Measurements from ENCODE around the gene KRT77. TPM values are rescaled to one million over a fixed set of nuclear protein-coding genes. Genes with fewer than 3 reads are reported as not detected.

KRT77 gene
- total and polyA plus RNA-seq, 2 experiments from 2014 or later, result not detected

DNA sequence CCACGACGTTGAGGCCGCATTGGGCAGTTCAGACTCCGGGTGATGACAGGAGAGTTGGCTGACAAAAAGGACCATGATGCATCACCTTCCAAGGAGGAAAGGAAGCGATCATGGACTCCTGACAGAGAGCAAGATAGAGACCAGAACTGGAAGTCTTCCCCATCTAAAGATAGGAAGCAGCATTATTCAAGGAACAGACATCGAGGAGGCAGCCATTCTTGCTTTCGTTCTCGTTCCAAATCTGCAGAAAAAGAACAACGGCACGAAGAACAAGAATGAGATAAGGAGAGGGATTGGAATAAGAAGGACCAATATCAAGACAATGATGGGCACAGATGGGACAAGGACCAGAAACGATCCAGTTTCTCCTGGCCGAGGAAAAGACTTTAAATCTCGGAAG is 27.1 kb upstream of the KRT77 start:
- TF ChIP-seq EZH2 (IDR thresholded peaks at IDR 0.05; ENCODE audit: low read depth, unreplicated experiment) (no peak), CREB1 (CRISPR knock-in tag; IDR thresholded peaks at IDR 0.05; ENCODE audit: low read depth) (no peak), EZH2phosphoT487 (IDR thresholded peaks at IDR 0.05; ENCODE audit: unreplicated experiment) (no peak), STAT1 (IDR thresholded peaks at IDR 0.05; ENCODE audit: unreplicated experiment) (no peak), JUNB (IDR thresholded peaks at IDR 0.05; ENCODE audit: unreplicated experiment) (no peak), ZNF114 (CRISPR knock-in tag; IDR thresholded peaks at IDR 0.05) (no peak), POLR2AphosphoS5 (IDR thresholded peaks at IDR 0.05; ENCODE audit: low read depth) (no peak), NANOG (IDR thresholded peaks at IDR 0.05; ENCODE audit: borderline replicate concordance) (no peak), ZNF331 (CRISPR knock-in tag; IDR thresholded peaks at IDR 0.05; ENCODE audit: low read depth) (no peak)
- TF ChIP-seq, protein P1, sequence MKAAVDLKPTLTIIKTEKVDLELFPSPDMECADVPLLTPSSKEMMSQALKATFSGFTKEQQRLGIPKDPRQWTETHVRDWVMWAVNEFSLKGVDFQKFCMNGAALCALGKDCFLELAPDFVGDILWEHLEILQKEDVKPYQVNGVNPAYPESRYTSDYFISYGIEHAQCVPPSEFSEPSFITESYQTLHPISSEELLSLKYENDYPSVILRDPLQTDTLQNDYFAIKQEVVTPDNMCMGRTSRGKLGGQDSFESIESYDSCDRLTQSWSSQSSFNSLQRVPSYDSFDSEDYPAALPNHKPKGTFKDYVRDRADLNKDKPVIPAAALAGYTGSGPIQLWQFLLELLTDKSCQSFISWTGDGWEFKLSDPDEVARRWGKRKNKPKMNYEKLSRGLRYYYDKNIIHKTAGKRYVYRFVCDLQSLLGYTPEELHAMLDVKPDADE (IDR thresholded peaks at IDR 0.05), result no peak
- TF ChIP-seq, protein P2, sequence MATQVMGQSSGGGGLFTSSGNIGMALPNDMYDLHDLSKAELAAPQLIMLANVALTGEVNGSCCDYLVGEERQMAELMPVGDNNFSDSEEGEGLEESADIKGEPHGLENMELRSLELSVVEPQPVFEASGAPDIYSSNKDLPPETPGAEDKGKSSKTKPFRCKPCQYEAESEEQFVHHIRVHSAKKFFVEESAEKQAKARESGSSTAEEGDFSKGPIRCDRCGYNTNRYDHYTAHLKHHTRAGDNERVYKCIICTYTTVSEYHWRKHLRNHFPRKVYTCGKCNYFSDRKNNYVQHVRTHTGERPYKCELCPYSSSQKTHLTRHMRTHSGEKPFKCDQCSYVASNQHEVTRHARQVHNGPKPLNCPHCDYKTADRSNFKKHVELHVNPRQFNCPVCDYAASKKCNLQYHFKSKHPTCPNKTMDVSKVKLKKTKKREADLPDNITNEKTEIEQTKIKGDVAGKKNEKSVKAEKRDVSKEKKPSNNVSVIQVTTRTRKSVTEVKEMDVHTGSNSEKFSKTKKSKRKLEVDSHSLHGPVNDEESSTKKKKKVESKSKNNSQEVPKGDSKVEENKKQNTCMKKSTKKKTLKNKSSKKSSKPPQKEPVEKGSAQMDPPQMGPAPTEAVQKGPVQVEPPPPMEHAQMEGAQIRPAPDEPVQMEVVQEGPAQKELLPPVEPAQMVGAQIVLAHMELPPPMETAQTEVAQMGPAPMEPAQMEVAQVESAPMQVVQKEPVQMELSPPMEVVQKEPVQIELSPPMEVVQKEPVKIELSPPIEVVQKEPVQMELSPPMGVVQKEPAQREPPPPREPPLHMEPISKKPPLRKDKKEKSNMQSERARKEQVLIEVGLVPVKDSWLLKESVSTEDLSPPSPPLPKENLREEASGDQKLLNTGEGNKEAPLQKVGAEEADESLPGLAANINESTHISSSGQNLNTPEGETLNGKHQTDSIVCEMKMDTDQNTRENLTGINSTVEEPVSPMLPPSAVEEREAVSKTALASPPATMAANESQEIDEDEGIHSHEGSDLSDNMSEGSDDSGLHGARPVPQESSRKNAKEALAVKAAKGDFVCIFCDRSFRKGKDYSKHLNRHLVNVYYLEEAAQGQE (IDR thresholded peaks at IDR 0.05; ENCODE audit: unreplicated experiment), result no peak
- TF ChIP-seq, protein P3, sequence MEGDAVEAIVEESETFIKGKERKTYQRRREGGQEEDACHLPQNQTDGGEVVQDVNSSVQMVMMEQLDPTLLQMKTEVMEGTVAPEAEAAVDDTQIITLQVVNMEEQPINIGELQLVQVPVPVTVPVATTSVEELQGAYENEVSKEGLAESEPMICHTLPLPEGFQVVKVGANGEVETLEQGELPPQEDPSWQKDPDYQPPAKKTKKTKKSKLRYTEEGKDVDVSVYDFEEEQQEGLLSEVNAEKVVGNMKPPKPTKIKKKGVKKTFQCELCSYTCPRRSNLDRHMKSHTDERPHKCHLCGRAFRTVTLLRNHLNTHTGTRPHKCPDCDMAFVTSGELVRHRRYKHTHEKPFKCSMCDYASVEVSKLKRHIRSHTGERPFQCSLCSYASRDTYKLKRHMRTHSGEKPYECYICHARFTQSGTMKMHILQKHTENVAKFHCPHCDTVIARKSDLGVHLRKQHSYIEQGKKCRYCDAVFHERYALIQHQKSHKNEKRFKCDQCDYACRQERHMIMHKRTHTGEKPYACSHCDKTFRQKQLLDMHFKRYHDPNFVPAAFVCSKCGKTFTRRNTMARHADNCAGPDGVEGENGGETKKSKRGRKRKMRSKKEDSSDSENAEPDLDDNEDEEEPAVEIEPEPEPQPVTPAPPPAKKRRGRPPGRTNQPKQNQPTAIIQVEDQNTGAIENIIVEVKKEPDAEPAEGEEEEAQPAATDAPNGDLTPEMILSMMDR (conservative IDR thresholded peaks at IDR 0.05; ENCODE audit: low read depth in 2 of 2), result no peak
- TF ChIP-seq, protein P4, sequence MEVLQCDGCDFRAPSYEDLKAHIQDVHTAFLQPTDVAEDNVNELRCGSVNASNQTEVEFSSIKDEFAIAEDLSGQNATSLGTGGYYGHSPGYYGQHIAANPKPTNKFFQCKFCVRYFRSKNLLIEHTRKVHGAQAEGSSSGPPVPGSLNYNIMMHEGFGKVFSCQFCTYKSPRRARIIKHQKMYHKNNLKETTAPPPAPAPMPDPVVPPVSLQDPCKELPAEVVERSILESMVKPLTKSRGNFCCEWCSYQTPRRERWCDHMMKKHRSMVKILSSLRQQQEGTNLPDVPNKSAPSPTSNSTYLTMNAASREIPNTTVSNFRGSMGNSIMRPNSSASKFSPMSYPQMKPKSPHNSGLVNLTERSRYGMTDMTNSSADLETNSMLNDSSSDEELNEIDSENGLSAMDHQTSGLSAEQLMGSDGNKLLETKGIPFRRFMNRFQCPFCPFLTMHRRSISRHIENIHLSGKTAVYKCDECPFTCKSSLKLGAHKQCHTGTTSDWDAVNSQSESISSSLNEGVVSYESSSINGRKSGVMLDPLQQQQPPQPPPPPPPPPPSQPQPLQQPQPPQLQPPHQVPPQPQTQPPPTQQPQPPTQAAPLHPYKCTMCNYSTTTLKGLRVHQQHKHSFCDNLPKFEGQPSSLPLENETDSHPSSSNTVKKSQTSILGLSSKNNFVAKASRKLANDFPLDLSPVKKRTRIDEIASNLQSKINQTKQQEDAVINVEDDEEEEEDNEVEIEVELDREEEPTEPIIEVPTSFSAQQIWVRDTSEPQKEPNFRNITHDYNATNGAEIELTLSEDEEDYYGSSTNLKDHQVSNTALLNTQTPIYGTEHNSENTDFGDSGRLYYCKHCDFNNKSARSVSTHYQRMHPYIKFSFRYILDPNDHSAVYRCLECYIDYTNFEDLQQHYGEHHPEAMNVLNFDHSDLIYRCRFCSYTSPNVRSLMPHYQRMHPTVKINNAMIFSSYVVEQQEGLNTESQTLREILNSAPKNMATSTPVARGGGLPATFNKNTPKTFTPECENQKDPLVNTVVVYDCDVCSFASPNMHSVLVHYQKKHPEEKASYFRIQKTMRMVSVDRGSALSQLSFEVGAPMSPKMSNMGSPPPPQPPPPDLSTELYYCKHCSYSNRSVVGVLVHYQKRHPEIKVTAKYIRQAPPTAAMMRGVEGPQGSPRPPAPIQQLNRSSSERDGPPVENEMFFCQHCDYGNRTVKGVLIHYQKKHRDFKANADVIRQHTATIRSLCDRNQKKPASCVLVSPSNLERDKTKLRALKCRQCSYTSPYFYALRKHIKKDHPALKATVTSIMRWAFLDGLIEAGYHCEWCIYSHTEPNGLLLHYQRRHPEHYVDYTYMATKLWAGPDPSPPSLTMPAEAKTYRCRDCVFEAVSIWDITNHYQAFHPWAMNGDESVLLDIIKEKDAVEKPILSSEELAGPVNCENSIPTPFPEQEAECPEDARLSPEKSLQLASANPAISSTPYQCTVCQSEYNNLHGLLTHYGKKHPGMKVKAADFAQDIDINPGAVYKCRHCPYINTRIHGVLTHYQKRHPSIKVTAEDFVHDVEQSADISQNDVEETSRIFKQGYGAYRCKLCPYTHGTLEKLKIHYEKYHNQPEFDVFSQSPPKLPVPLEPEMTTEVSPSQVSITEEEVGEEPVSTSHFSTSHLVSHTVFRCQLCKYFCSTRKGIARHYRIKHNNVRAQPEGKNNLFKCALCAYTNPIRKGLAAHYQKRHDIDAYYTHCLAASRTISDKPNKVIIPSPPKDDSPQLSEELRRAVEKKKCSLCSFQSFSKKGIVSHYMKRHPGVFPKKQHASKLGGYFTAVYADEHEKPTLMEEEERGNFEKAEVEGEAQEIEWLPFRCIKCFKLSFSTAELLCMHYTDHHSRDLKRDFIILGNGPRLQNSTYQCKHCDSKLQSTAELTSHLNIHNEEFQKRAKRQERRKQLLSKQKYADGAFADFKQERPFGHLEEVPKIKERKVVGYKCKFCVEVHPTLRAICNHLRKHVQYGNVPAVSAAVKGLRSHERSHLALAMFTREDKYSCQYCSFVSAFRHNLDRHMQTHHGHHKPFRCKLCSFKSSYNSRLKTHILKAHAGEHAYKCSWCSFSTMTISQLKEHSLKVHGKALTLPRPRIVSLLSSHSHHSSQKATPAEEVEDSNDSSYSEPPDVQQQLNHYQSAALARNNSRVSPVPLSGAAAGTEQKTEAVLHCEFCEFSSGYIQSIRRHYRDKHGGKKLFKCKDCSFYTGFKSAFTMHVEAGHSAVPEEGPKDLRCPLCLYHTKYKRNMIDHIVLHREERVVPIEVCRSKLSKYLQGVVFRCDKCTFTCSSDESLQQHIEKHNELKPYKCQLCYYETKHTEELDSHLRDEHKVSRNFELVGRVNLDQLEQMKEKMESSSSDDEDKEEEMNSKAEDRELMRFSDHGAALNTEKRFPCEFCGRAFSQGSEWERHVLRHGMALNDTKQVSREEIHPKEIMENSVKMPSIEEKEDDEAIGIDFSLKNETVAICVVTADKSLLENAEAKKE (CRISPR knock-in tag; IDR thresholded peaks at IDR 0.05), result no peak
- H3K4me1 Mint-ChIP-seq, result no peaks in the 10 kb centered on the region
- no peak overlapping the region for H3K27ac Mint-ChIP-seq
- H3K36me3 Mint-ChIP-seq (ENCODE audit: low read depth), result no peaks in the 10 kb centered on the region
- H3K36me3 ChIP-seq (ENCODE audit: insufficient read depth), result no peaks in the 10 kb centered on the region
- H3K27me3 Mint-ChIP-seq (ENCODE audit: insufficient read depth, low read depth, poor library complexity), result peaks cover 15% of the 10 kb centered on the region
- H3K27ac ChIP-seq (ENCODE audit: low read depth), result no peak overlapping the region
- H3K4me1 ChIP-seq (ENCODE audit: insufficient read depth), result no peaks in the 10 kb centered on the region
- no peaks in the 10 kb centered on the region for H3K27me3 ChIP-seq (ENCODE audit: insufficient read depth)
- no peaks in the 10 kb centered on the region for H3F3A ChIP-seq (replicated peaks; ENCODE audit: low read depth)
- H3K4me3 ChIP-seq, result no peak overlapping the region
- no peaks in the 10 kb centered on the region for H4K20me1 ChIP-seq (replicated peaks; ENCODE audit: insufficient read depth)
- H3K9me3 Mint-ChIP-seq, result peaks cover 16% of the 10 kb centered on the region
- DNase-seq (ENCODE audit: low spot score) (no peak), ATAC-seq (no peak)
- no peak overlapping the region for H2AFZ ChIP-seq
- H3K4me3 Mint-ChIP-seq, result no peak overlapping the region
- H3K79me2 ChIP-seq (replicated peaks; ENCODE audit: insufficient read depth), result no peaks in the 10 kb centered on the region
- H3K9me2 ChIP-seq (ENCODE audit: insufficient read depth), result 0 out of 2 replicates have a peak, but pooled peaks cover 5% of the 10 kb centered on the region
- no peak overlapping the region for H3K4me2 ChIP-seq

Measured in GM23338 (cell line).